NCI-H345 (cell line): ENCODE results near the gene CD4.
"Not testable (repeated sequence)": the region's sequence is repeated elsewhere in the genome, so short reads cannot be mapped to it uniquely, and the experiment has no call there.

Experiments used
- DNase-seq: peaks from one replicate; lab custom pipeline; 2025; lab: John Stamatoyannopoulos, UW

Gene CD4

GRCh38 chr12:6847676-6848075 lies 58.3 kb downstream of the CD4 start:
- no peak for DNase-seq

GRCh38 chr12:6849427-6849826 lies 60.1 kb downstream of the CD4 start:
- DNase-seq = no peak

- no peak for DNase-seq
These were observed 60.7 kb downstream of the CD4 start for GRCh38 chr12:6849976-6850560.

- DNase-seq = no peak
These were observed 61.4 kb downstream of the CD4 start for GRCh38 chr12:6850796-6851152.

GRCh38 chr12:6851153-6851920 lies 62.0 kb downstream of the CD4 start, which contains the start of gene CDCA3:
Gene CDCA3 (minus strand): TSS chr12:6851286. CDS start chr12:6850952, 334 bp downstream.
- DNase-seq = peak; percentile 99

GRCh38 chr12:6851921-6852650 lies 62.8 kb downstream of the CD4 start, which contains the start of gene USP5:
Gene USP5 (plus strand): TSS chr12:6852150. CDS start chr12:6852180, 30 bp downstream.
- DNase-seq = peak; percentile 100

GRCh38 chr12:6852651-6853354 lies 63.5 kb downstream of the CD4 start:
- peak; percentile 57 for DNase-seq

GRCh38 chr12:6853626-6854025 lies 64.3 kb downstream of the CD4 start:
- no peak for DNase-seq

GRCh38 chr12:6854036-6854435 lies 64.7 kb downstream of the CD4 start:
- DNase-seq = no peak

- no peak for DNase-seq
These were observed 66.0 kb downstream of the CD4 start for GRCh38 chr12:6855322-6855721.

GRCh38 chr12:6858799-6859198 lies 69.5 kb downstream of the CD4 start:
- DNase-seq = no peak

- no peak for DNase-seq
These were observed 70.8 kb downstream of the CD4 start for GRCh38 chr12:6860116-6860515.

- DNase-seq = no peak
These were observed 71.6 kb downstream of the CD4 start for GRCh38 chr12:6860942-6861341.

GRCh38 chr12:6861391-6861790 lies 72.1 kb downstream of the CD4 start:
- no peak for DNase-seq

- no peak for DNase-seq
These were observed 73.7 kb downstream of the CD4 start for GRCh38 chr12:6863033-6863432.

- DNase-seq = no peak
These were observed 74.4 kb downstream of the CD4 start for GRCh38 chr12:6863586-6864321.

- DNase-seq = not testable (repeated sequence)
These were observed 76.0 kb downstream of the CD4 start for GRCh38 chr12:6865307-6865706.

- DNase-seq = no peak
These were observed 77.0 kb downstream of the CD4 start for GRCh38 chr12:6866163-6866919.

- DNase-seq = no peak
These were observed 77.6 kb downstream of the CD4 start for GRCh38 chr12:6866920-6867412.

GRCh38 chr12:6867413-6868210 lies 78.3 kb downstream of the CD4 start, which contains the start of gene TPI1:
Gene TPI1 (plus strand): TSS chr12:6867531. CDS start chr12:6867567, 36 bp downstream.
- DNase-seq = peak; percentile 82
